Neural progenitor cell (in vitro differentiated cells): Measurements from ENCODE around the gene TMEM94. TPM values are rescaled to one million over a fixed set of nuclear protein-coding genes. Genes with fewer than 3 reads are reported as not detected.

Source experiments
- DNase-seq: peaks from one replicate; pipeline ENCODE4 v3.0.0-alpha.2; 2016; ENCODE audit warnings: low spot score
- H2AFZ ChIP-seq: fragments of 200-600 bp; sonication (generic); replicated peaks from 2 replicates; pipeline ENCODE4 v1.6.1; 2016; ENCODE audit warnings: antibody characterized with exemption
- H3F3A ChIP-seq: fragments of 200-600 bp; sonication (generic); 2 replicates; pipeline ENCODE4 v1.6.1; 2016; ENCODE audit warnings: antibody characterized with exemption, low read depth
- H3K27ac ChIP-seq: fragments of 200-600 bp; sonication (generic); 2 replicates; pipeline ENCODE4 v1.5.1; 2016; ENCODE audit warnings: mild to moderate bottlenecking
- H3K27me3 ChIP-seq: fragments of 200-600 bp; sonication (generic); 2 replicates; pipeline ENCODE4 v1.6.1; 2016; ENCODE audit warnings: mild to moderate bottlenecking, moderate library complexity
- H3K36me3 ChIP-seq: fragments of 200-600 bp; sonication (generic); 2 replicates; pipeline ENCODE4 v1.5.1; 2016
- H3K4me1 ChIP-seq: fragments of 200-600 bp; sonication (generic); 2 replicates; pipeline ENCODE4 v1.6.1; 2016; ENCODE audit warnings: mixed run types
- H3K4me2 ChIP-seq: fragments of 200-600 bp; sonication (generic); 2 replicates; pipeline ENCODE4 v1.6.1; 2016
- H3K4me3 ChIP-seq: fragments of 200-600 bp; sonication (generic); 2 replicates; pipeline ENCODE4 v1.5.1; 2016
- H3K79me2 ChIP-seq: fragments of 200-600 bp; sonication (generic); 2 replicates; pipeline ENCODE4 v1.6.1; 2016; ENCODE audit warnings: low read depth
- H3K9ac ChIP-seq: fragments of 200-600 bp; sonication (generic); 2 replicates; pipeline ENCODE4 v1.6.1; 2016
- H3K9me3 ChIP-seq: fragments of 200-600 bp; sonication (generic); 2 replicates; pipeline ENCODE4 v1.5.1; 2016; ENCODE audit warnings: low read depth
- H4K20me1 ChIP-seq: fragments of 200-600 bp; sonication (generic); 2 replicates; pipeline ENCODE4 v1.6.1; 2016; ENCODE audit warnings: low read depth
- H3K27ac Mint-ChIP-seq: 3 replicates; pipeline ENCODE4 v1.8.0; 2021; ENCODE audit warnings: mixed read lengths
- H3K27me3 Mint-ChIP-seq: 2 replicates; pipeline ENCODE4 v1.8.0; 2022; ENCODE audit warnings: low read depth, mild to moderate bottlenecking, inconsistent platforms, moderate library complexity, mixed read lengths; ENCODE audit not compliant: insufficient read depth
- H3K36me3 Mint-ChIP-seq: 3 replicates; pipeline ENCODE4 v1.8.0; 2021; ENCODE audit warnings: mixed read lengths
- H3K4me1 Mint-ChIP-seq: 3 replicates; pipeline ENCODE4 v1.8.0; 2021; ENCODE audit warnings: mixed read lengths
- H3K4me3 Mint-ChIP-seq: 3 replicates; pipeline ENCODE4 v1.8.0; 2021; ENCODE audit warnings: mild to moderate bottlenecking, moderate library complexity, mixed read lengths
- H3K9me3 Mint-ChIP-seq: 3 replicates; pipeline ENCODE4 v1.8.0; 2020; ENCODE audit warnings: mixed read lengths
- CTCF ChIP-seq: fragments of 200-600 bp; sonication (generic); IDR thresholded peaks from 2 replicates; pipeline ENCODE4 v1.5.1; 2017; ENCODE audit warnings: antibody characterized with exemption, mild to moderate bottlenecking
- EZH2 ChIP-seq: fragments of 200-600 bp; sonication (generic); IDR thresholded peaks from 2 replicates; pipeline ENCODE4 v1.6.1; 2017; ENCODE audit warnings: antibody characterized with exemption, mild to moderate bottlenecking, moderate library complexity
- EZH2phosphoT487 ChIP-seq: fragments of 200-600 bp; sonication (generic); IDR thresholded peaks from 2 replicates; pipeline ENCODE4 v1.6.1; 2017; ENCODE audit warnings: antibody characterized with exemption
- total RNA-seq: library from RNA; depleted of rRNA; stranded (reverse); fragments of >200 nt; gene quantifications from 2 replicates; pipeline ENCODE4 v1.2.3, GENCODE V29; 2015; ENCODE audit warnings: low replicate concordance

TMEM94 gene
- total RNA-seq, 1 donor from 2014 or later, result 23.6 TPM

DNA sequence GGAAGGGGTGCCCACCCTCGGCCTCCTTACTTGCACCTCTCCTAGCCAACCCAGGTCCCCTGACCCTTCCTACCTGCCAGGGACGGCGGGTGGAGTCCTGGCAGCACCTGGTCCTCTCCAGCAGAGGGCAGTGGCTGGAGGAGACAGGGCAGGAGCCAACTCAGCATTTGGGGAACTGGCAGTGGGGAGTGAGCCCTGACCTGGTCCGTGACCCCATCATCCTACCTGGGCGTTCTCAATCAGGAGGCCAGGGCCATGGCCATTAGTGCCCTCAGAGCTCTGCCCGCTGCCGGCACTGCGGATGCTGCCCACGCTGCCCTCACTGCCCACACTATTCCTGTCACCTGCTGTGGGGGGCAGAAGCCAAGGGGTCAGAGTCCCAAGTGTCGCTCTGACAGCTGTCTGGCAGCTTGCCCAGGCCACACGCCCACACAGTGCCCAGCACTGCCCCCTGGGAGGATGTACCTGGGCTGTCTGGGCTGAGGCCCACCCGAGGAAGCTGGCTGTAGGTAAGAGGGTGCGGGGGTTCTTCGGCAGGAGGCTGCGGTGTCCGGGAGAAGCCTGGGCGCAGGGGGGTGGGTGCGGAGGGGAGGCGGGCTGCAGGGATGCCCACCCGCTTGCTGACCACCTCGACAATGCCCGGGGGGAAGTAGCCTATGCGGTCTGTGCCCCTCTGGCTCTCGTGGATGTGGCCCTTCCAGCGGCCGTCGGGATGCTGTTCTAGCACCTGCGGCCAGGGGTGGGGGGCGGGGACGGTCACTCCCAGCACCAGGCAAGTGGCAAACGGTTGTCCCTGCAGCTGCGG is 48.1 kb downstream of the TMEM94 start:
- H3K27ac ChIP-seq, result no peak overlapping the region
- H3K4me3 ChIP-seq, result no peak overlapping the region
- no peak overlapping the region for H3K27ac Mint-ChIP-seq
- H3K4me3 Mint-ChIP-seq, result no peak overlapping the region
- peaks cover 2% of the 10 kb centered on the region for H3K27me3 Mint-ChIP-seq
- no peak overlapping the region for H2AFZ ChIP-seq
- peaks cover 10% of the 10 kb centered on the region for H3K36me3 Mint-ChIP-seq
- no peaks in the 10 kb centered on the region for H3K79me2 ChIP-seq
- no peaks in the 10 kb centered on the region for H3K27me3 ChIP-seq
- H3K9me3 ChIP-seq, result no peaks in the 10 kb centered on the region
- peaks cover 5% of the 10 kb centered on the region for H4K20me1 ChIP-seq
- DNase-seq, result peak; percentile 67
- H3K4me1 Mint-ChIP-seq, result no peaks in the 10 kb centered on the region
- no peaks in the 10 kb centered on the region for H3K9me3 Mint-ChIP-seq
- no peak overlapping the region for H3K4me2 ChIP-seq
- no peak overlapping the region for H3K9ac ChIP-seq
- TF ChIP-seq CTCF (peak; percentile 67), EZH2phosphoT487 (no peak), EZH2 (no peak)
- H3K4me1 ChIP-seq, result no peaks in the 10 kb centered on the region
- no peaks in the 10 kb centered on the region for H3F3A ChIP-seq
- no peaks in the 10 kb centered on the region for H3K36me3 ChIP-seq

- TF ChIP-seq EZH2phosphoT487, result no peak
- TF ChIP-seq CTCF, result no peak
- TF ChIP-seq EZH2, result no peak
- Histone ChIP-seq H3K79me2 (no peaks in the 10 kb centered on the region), H3K27ac (no peak overlapping the region), H3K4me1 (no peaks in the 10 kb centered on the region), H3K27me3 (no peaks in the 10 kb centered on the region), H2AFZ (no peak overlapping the region), H4K20me1 (no peaks in the 10 kb centered on the region), H3K9ac (no peak overlapping the region), H3K9me3 (no peaks in the 10 kb centered on the region), H3K4me2 (no peak overlapping the region), H3K4me3 (no peak overlapping the region), H3F3A (no peaks in the 10 kb centered on the region), H3K36me3 (no peaks in the 10 kb centered on the region)
- H3K36me3 Mint-ChIP-seq, result peaks cover 8% of the 10 kb centered on the region
- DNase-seq, result no peak
- H3K27me3 Mint-ChIP-seq, result peaks cover 2% of the 10 kb centered on the region
- H3K4me3 Mint-ChIP-seq, result no peak overlapping the region
- no peaks in the 10 kb centered on the region for H3K4me1 Mint-ChIP-seq
- no peaks in the 10 kb centered on the region for H3K9me3 Mint-ChIP-seq
- H3K27ac Mint-ChIP-seq, result no peak overlapping the region
These were observed 48.6 kb downstream of the TMEM94 start for GRCh38 chr17:75505152-75505409.

DNA sequence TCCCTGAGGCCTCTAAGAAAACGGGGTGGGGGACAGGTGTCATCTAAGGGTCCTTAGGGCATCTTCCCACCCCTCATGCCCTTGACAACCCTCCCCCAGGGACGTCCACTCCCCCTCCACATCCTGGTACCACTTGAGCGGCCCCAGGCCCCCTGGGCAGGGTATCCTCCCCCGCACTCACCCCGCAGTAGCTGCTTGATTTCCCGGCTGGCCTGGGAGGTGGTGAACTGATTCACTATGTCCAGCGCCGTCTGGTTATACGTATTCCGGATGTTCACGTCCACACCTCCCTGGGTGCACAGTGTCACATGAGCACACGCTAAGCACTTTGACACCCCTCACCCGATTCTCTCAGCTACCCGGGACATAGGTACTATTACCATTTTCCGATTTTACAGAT is 49.2 kb downstream of the TMEM94 start:
- Mint-ChIP-seq H3K27ac (no peak overlapping the region), H3K4me1 (no peaks in the 10 kb centered on the region), H3K4me3 (no peak overlapping the region), H3K9me3 (no peaks in the 10 kb centered on the region), H3K27me3 (peaks cover 2% of the 10 kb centered on the region), H3K36me3 (peaks cover 8% of the 10 kb centered on the region)
- H3K9me3 ChIP-seq, result no peaks in the 10 kb centered on the region
- no peak overlapping the region for H3K27ac ChIP-seq
- H3K4me3 ChIP-seq, result no peak overlapping the region
- no peaks in the 10 kb centered on the region for H3K36me3 ChIP-seq
- no peak for DNase-seq
- H3F3A ChIP-seq, result no peaks in the 10 kb centered on the region
- no peaks in the 10 kb centered on the region for H4K20me1 ChIP-seq
- no peak for TF ChIP-seq EZH2phosphoT487
- TF ChIP-seq CTCF, result no peak
- no peak for TF ChIP-seq EZH2
- H2AFZ ChIP-seq, result no peak overlapping the region
- H3K79me2 ChIP-seq, result no peaks in the 10 kb centered on the region
- no peaks in the 10 kb centered on the region for H3K4me1 ChIP-seq
- H3K27me3 ChIP-seq, result no peaks in the 10 kb centered on the region
- H3K9ac ChIP-seq, result no peak overlapping the region
- H3K4me2 ChIP-seq, result no peak overlapping the region
